Vagina (tissue), 2 donors: ENCODE results near the gene DGCR8. TPM values are rescaled to one million over a fixed set of nuclear protein-coding genes. Genes with fewer than 3 reads are reported as not detected.

Source experiments
- DNase-seq, 2 donors: peaks; one replicate each; pipeline ENCODE4 v3.0.0-alpha.2; 2017; ENCODE audit errors: extremely low spot score in 2 of 2
- H3K27ac ChIP-seq: fragments of 200-600 bp; sonication (generic); one replicate; pipeline ENCODE4 v1.5.1; 2019
- H3K27me3 ChIP-seq: fragments of 200-600 bp; sonication (generic); one replicate; pipeline ENCODE4 v1.5.1; 2019
- H3K36me3 ChIP-seq, 2 donors: fragments of 200-600 bp; sonication (generic); one replicate each; pipeline ENCODE4 v1.5.1; 2017 to 2019
- H3K4me1 ChIP-seq: fragments of 200-600 bp; sonication (generic); one replicate; pipeline ENCODE4 v1.5.1; 2019
- H3K4me3 ChIP-seq, 2 donors: fragments of 200-600 bp; sonication (generic); 1 replicate in 1 of 2; 2 replicates in 1 of 2; pipeline ENCODE4 v1.5.1; 2016 to 2019
- H3K9me3 ChIP-seq: fragments of 200-600 bp; sonication (generic); one replicate; pipeline ENCODE4 v1.5.1; 2019
- CTCF ChIP-seq, 3 experiments: fragments of 450-650 bp in 2 of 3; fragments of 200-600 bp in 1 of 3; sonication (generic) in 1 of 3; IDR thresholded peaks; one replicate each; pipeline ENCODE4 v1.5.1; 2017 to 2019; ENCODE audit warnings: antibody characterized with exemption in 3 of 3, mild to moderate bottlenecking in 2 of 3, moderate library complexity in 2 of 3
- POLR2A ChIP-seq, 2 donors: fragments of 450-650 bp; IDR thresholded peaks; one replicate each; pipeline ENCODE4 v1.6.1; 2017; ENCODE audit warnings: antibody characterized with exemption in 2 of 2, mild to moderate bottlenecking in 2 of 2, moderate library complexity in 2 of 2
- POLR2AphosphoS5 ChIP-seq, 2 donors: sonication (generic); formaldehyde crosslinking; IDR thresholded peaks; one replicate each; pipeline ENCODE4 v1.9.0; 2017; ENCODE audit warnings: antibody characterized with exemption in 2 of 2, mild to moderate bottlenecking in 2 of 2, low read depth in 1 of 2; ENCODE audit not compliant: insufficient read depth in 1 of 2
- intact Hi-C: fragments of 100-400 bp; cut with DNase I; formaldehyde crosslinking; loops from one replicate; pipeline ENCODE4 v1.15.1; 2023
- total RNA-seq: library from RNA; depleted of rRNA; stranded (reverse); fragments of >200 nt; gene quantifications from one replicate; pipeline ENCODE4 v1.2.3, GENCODE V29; 2016

Gene DGCR8
- total RNA-seq, 1 donor from 2014 or later, result 27.3 TPM

- TF ChIP-seq POLR2A (IDR thresholded peaks at IDR 0.05), result no peak
- no peak for TF ChIP-seq CTCF (IDR thresholded peaks at IDR 0.05)
- no peak for TF ChIP-seq POLR2AphosphoS5 (IDR thresholded peaks at IDR 0.05; ENCODE audit: insufficient read depth in 1 of 2, low read depth in 1 of 2)
- peaks cover 0 to 70% of the 10 kb centered on the region in 2 donors for H3K36me3 ChIP-seq
- no peak overlapping the region for H3K27ac ChIP-seq
- no peaks in the 10 kb centered on the region for H3K9me3 ChIP-seq
- H3K4me1 ChIP-seq, result no peaks in the 10 kb centered on the region
- no peak for DNase-seq
- no peak overlapping the region for H3K4me3 ChIP-seq
- intact Hi-C loops, result no loop called here
- no peaks in the 10 kb centered on the region for H3K27me3 ChIP-seq
Observed at GRCh38 chr22:20105456-20106204, 25.6 kb downstream of the DGCR8 start.

GRCh38 chr22:20106205-20106848 lies 26.3 kb downstream of the DGCR8 start:
- no peak for TF ChIP-seq CTCF (IDR thresholded peaks at IDR 0.05)
- no peak for TF ChIP-seq POLR2AphosphoS5 (IDR thresholded peaks at IDR 0.05; ENCODE audit: insufficient read depth in 1 of 2, low read depth in 1 of 2)
- TF ChIP-seq POLR2A (IDR thresholded peaks at IDR 0.05), result no peak
- H3K9me3 ChIP-seq, result no peaks in the 10 kb centered on the region
- no peak for DNase-seq
- intact Hi-C loops, result no loop called here
- H3K36me3 ChIP-seq, result peaks cover 0 to 70% of the 10 kb centered on the region in 2 donors
- no peaks in the 10 kb centered on the region for H3K27me3 ChIP-seq
- no peak overlapping the region for H3K27ac ChIP-seq
- H3K4me3 ChIP-seq, result no peak overlapping the region
- H3K4me1 ChIP-seq, result no peaks in the 10 kb centered on the region

- DNase-seq, result no peak
- H3K4me3 ChIP-seq, result no peak overlapping the region
- no peaks in the 10 kb centered on the region for H3K27me3 ChIP-seq
- no peaks in the 10 kb centered on the region for H3K9me3 ChIP-seq
- H3K36me3 ChIP-seq, result peaks cover 0 to 72% of the 10 kb centered on the region in 2 donors
- H3K27ac ChIP-seq, result no peak overlapping the region
- H3K4me1 ChIP-seq, result no peaks in the 10 kb centered on the region
- TF ChIP-seq POLR2A (IDR thresholded peaks at IDR 0.05) (no peak), CTCF (IDR thresholded peaks at IDR 0.05) (no peak), POLR2AphosphoS5 (IDR thresholded peaks at IDR 0.05; ENCODE audit: insufficient read depth in 1 of 2, low read depth in 1 of 2) (no peak)
- intact Hi-C loops, result no loop called here
Observed at GRCh38 chr22:20106849-20107237, 26.8 kb downstream of the DGCR8 start.

- H3K4me1 ChIP-seq, result no peaks in the 10 kb centered on the region
- H3K27me3 ChIP-seq, result no peaks in the 10 kb centered on the region
- peaks cover 0 to 77% of the 10 kb centered on the region in 2 donors for H3K36me3 ChIP-seq
- intact Hi-C loops, result no loop called here
- no peak for TF ChIP-seq POLR2AphosphoS5 (IDR thresholded peaks at IDR 0.05; ENCODE audit: insufficient read depth in 1 of 2, low read depth in 1 of 2)
- TF ChIP-seq CTCF (IDR thresholded peaks at IDR 0.05), result no peak
- TF ChIP-seq POLR2A (IDR thresholded peaks at IDR 0.05), result no peak
- H3K9me3 ChIP-seq, result no peaks in the 10 kb centered on the region
- no peak overlapping the region for H3K27ac ChIP-seq
- DNase-seq, result no peak
- no peak overlapping the region for H3K4me3 ChIP-seq
Observed at GRCh38 chr22:20107471-20107901, 27.4 kb downstream of the DGCR8 start.
